Middle frontal gyrus (tissue), 1 donor: ENCODE results near the gene PNMA1.

ENCODE experiments used
- DNase-seq: peaks from one replicate; pipeline ENCODE4 v3.0.0-alpha.2; 2015; ENCODE audit warnings: low spot score; ENCODE audit errors: extremely low spot score

The PNMA1 gene

DNA sequence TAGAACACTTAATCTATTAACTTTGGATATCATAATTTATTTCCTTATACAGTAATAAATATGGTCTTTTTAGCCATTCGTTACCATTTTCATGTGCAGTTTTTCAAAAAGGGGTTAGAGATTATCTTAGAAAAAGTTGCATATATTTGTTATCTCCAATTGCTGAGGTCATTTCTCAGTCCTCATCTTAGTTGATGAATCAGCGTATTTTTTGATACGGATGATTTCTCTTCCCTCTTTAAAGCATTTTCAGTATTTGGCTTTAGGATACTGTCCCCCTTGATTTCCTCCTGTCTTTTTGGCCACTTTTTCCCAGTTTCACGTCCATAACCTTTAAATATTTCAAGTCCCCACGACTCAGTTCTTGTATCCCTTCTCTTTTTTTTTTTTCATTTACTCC, 47.6 kb downstream of the PNMA1 start:
- no peak for DNase-seq

DNA sequence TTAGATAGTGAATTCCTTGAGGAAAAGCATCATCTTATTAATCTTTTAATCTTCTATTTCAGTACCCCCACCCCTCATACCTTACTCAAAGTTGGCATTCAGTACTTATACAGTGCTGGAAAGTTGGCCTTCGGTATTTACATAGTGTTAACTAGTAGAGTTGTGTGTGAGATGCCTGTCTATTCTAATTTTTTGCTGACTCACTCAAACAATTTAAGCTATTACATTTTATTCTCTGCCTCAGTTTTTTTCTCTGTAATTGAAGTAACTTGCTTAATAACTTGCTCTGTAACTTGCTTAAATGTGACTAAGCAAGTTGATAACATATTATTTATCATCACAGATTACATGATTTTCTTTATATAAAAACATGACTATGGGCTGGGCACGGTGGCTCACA, 49.1 kb downstream of the PNMA1 start:
- DNase-seq: no peak

DNA sequence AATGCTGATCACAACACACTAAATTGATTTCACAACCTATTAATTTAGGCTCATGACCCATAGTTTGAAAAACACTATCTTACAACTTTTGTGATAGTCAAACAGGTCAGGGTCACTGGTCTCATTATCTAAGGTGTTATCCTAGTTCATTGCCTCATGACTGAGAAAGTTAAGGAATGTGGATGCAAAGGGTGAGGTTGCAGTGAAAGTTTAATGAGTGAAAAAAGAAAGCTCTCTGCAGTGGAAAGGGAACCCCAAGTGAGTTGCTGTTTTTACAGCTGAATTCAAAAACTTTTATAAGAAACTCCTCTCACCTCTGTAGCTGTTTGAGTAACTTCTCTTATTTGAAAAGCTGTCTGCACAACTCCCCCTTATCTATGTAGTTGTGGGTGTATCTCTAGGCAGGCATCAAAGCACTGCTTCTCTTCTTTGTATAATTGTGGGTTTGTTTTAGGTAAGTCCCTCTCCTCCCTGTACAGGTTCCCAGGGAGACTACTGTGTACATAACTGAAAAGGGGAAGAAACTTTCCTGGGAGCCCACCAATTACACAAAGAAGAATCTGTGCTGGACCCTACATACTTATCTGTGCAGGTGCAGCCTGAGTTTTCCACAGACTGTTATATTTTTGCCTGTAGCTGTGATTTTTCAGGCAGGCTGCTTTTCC, 50.5 kb downstream of the PNMA1 start:
- no peak for DNase-seq

DNA sequence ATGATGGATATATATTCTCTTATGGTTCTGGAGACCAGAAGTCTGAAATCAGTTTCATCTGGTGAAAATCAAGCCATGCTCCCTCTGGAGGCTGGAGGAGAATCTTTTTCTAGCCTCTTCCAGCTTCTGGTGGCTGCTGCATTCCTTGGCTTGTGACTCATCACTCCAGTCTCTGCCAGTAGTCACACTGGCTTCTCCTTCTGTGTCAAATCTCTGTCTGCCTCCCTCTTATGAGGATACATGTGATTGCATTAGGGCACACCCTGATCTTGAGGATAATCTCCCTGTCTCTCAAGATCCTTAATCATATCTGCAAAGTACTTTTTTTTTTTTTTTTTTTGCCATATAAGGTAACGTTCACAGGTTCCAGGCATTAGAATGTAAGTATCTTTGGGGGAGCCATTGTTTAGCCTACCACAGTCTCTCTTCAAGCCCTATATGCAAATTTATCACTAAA, 51.7 kb downstream of the PNMA1 start:
- no peak for DNase-seq

DNA sequence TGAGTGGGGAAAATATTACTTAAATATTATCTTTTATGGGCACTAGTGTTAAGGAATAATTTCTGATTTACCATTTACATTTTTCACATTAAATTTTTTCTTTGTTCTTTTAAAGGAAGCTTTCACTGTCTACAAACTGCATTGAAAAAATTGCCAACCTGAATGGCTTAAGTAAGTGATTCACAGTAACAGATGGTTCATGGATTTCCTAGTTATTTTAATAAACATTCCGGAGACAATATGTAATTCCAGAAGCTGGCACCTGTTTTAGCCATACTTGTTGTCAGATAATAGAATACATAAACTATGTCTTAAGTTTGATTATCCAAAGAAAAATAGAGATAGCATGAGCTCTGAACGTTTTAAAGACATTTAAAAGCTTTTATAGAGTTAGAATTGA, 52.3 kb downstream of the PNMA1 start:
- DNase-seq: no peak
